ENCODE measurements around the gene ZSCAN25.
A peak's percentile ranks its signal among the peaks of the same experiment; 100 is the strongest.

Gene ZSCAN25

GRCh38 chr7:99596408-99596955 lies 20.3 kb upstream of the ZSCAN25 start:
- no peak for TF ChIP-seq POLR2AphosphoS5 (IDR thresholded peaks at IDR 0.05; ENCODE audit: low read depth, low read length)
- no peak for TF ChIP-seq TAF1 (IDR thresholded peaks at IDR 0.05; ENCODE audit: borderline replicate concordance, low read depth, low read length)
- TF ChIP-seq POLR2A (IDR thresholded peaks at IDR 0.05; ENCODE audit: low read depth, low read length) = no peak
- DNase-seq (ENCODE audit: insufficient read length) (no peak), FAIRE-seq (no peak)

- no peak for DNase-seq (ENCODE audit: insufficient read length)
- no peak for TF ChIP-seq POLR2A (IDR thresholded peaks at IDR 0.05; ENCODE audit: low read depth, low read length)
- no peak for TF ChIP-seq POLR2AphosphoS5 (IDR thresholded peaks at IDR 0.05; ENCODE audit: low read depth, low read length)
- no peak for TF ChIP-seq TAF1 (IDR thresholded peaks at IDR 0.05; ENCODE audit: borderline replicate concordance, low read depth, low read length)
- no peak for FAIRE-seq
Measured at GRCh38 chr7:99597762-99598501, 18.8 kb upstream of the ZSCAN25 start, which contains the start of gene TMEM225B. TMEM225B (plus strand) TSS chr7:99598267; CDS start chr7:99604389, 6,122 bp downstream.

- TF ChIP-seq POLR2A (IDR thresholded peaks at IDR 0.05; ENCODE audit: low read depth, low read length) = no peak
- TF ChIP-seq POLR2AphosphoS5 (IDR thresholded peaks at IDR 0.05; ENCODE audit: low read depth, low read length) = no peak
- no peak for TF ChIP-seq TAF1 (IDR thresholded peaks at IDR 0.05; ENCODE audit: borderline replicate concordance, low read depth, low read length)
- FAIRE-seq = no peak
- DNase-seq (ENCODE audit: insufficient read length) = no peak
Measured at GRCh38 chr7:99599836-99600235, 16.9 kb upstream of the ZSCAN25 start.

- FAIRE-seq = no peak
- no peak for DNase-seq (ENCODE audit: insufficient read length)
- TF ChIP-seq POLR2AphosphoS5 (IDR thresholded peaks at IDR 0.05; ENCODE audit: low read depth, low read length) = no peak
- TF ChIP-seq POLR2A (IDR thresholded peaks at IDR 0.05; ENCODE audit: low read depth, low read length) = no peak
- TF ChIP-seq TAF1 (IDR thresholded peaks at IDR 0.05; ENCODE audit: borderline replicate concordance, low read depth, low read length) = no peak
Measured at GRCh38 chr7:99601656-99602310, 15.0 kb upstream of the ZSCAN25 start.

GRCh38 chr7:99605527-99605926 lies 11.2 kb upstream of the ZSCAN25 start:
- DNase-seq (ENCODE audit: insufficient read length) = no peak
- FAIRE-seq = no peak
- no peak for TF ChIP-seq TAF1 (IDR thresholded peaks at IDR 0.05; ENCODE audit: borderline replicate concordance, low read depth, low read length)
- no peak for TF ChIP-seq POLR2AphosphoS5 (IDR thresholded peaks at IDR 0.05; ENCODE audit: low read depth, low read length)
- no peak for TF ChIP-seq POLR2A (IDR thresholded peaks at IDR 0.05; ENCODE audit: low read depth, low read length)

- no peak for DNase-seq (ENCODE audit: insufficient read length)
- TF ChIP-seq POLR2AphosphoS5 (IDR thresholded peaks at IDR 0.05; ENCODE audit: low read depth, low read length) = no peak
- no peak for TF ChIP-seq TAF1 (IDR thresholded peaks at IDR 0.05; ENCODE audit: borderline replicate concordance, low read depth, low read length)
- TF ChIP-seq POLR2A (IDR thresholded peaks at IDR 0.05; ENCODE audit: low read depth, low read length) = no peak
- FAIRE-seq = no peak
Measured at GRCh38 chr7:99606531-99606930, 10.2 kb upstream of the ZSCAN25 start.

- TF ChIP-seq TAF1 (IDR thresholded peaks at IDR 0.05; ENCODE audit: borderline replicate concordance, low read depth, low read length) (no peak), POLR2AphosphoS5 (IDR thresholded peaks at IDR 0.05; ENCODE audit: low read depth, low read length) (no peak), POLR2A (IDR thresholded peaks at IDR 0.05; ENCODE audit: low read depth, low read length) (no peak)
- FAIRE-seq = no peak
Measured at GRCh38 chr7:99607548-99607947, 9.2 kb upstream of the ZSCAN25 start.

GRCh38 chr7:99614495-99614894 lies 2.3 kb upstream of the ZSCAN25 start:
- TF ChIP-seq TAF1 (IDR thresholded peaks at IDR 0.05; ENCODE audit: borderline replicate concordance, low read depth, low read length) = no peak
- TF ChIP-seq POLR2AphosphoS5 (IDR thresholded peaks at IDR 0.05; ENCODE audit: low read depth, low read length) = no peak
- TF ChIP-seq POLR2A (IDR thresholded peaks at IDR 0.05; ENCODE audit: low read depth, low read length) = no peak
- FAIRE-seq (no peak), DNase-seq (ENCODE audit: insufficient read length) (no peak)

More at GRCh38 chr7:99607548-99607947, 9.2 kb upstream of the ZSCAN25 start:
- DNase-seq (ENCODE audit: insufficient read length) = no peak

GRCh38 chr7:99615989-99616358 lies 772 bp upstream of the ZSCAN25 start:
- TF ChIP-seq POLR2AphosphoS5 (IDR thresholded peaks at IDR 0.05; ENCODE audit: low read depth, low read length) (no peak), POLR2A (IDR thresholded peaks at IDR 0.05; ENCODE audit: low read depth, low read length) (no peak), TAF1 (IDR thresholded peaks at IDR 0.05; ENCODE audit: borderline replicate concordance, low read depth, low read length) (no peak)
- DNase-seq (ENCODE audit: insufficient read length) (no peak), FAIRE-seq (peak; percentile 48)

GRCh38 chr7:99617192-99617781 lies 541 bp downstream of the ZSCAN25 start:
- no peak for FAIRE-seq

GRCh38 chr7:99618726-99619125 lies 2.0 kb downstream of the ZSCAN25 start:
- TF ChIP-seq POLR2AphosphoS5 (IDR thresholded peaks at IDR 0.05; ENCODE audit: low read depth, low read length) = no peak
- no peak for TF ChIP-seq TAF1 (IDR thresholded peaks at IDR 0.05; ENCODE audit: borderline replicate concordance, low read depth, low read length)
- TF ChIP-seq POLR2A (IDR thresholded peaks at IDR 0.05; ENCODE audit: low read depth, low read length) = no peak
- FAIRE-seq = no peak
- DNase-seq (ENCODE audit: insufficient read length) = no peak

More at GRCh38 chr7:99617192-99617781, 541 bp downstream of the ZSCAN25 start:
- no peak for DNase-seq (ENCODE audit: insufficient read length)
- TF ChIP-seq POLR2A (IDR thresholded peaks at IDR 0.05; ENCODE audit: low read depth, low read length) (no peak), POLR2AphosphoS5 (IDR thresholded peaks at IDR 0.05; ENCODE audit: low read depth, low read length) (no peak), TAF1 (IDR thresholded peaks at IDR 0.05; ENCODE audit: borderline replicate concordance, low read depth, low read length) (no peak)

Measured in GM12892 (cell line).